HUES48 (cell line): ENCODE data around the gene CD300A.
"Not testable (repeated sequence)": the region's sequence is repeated elsewhere in the genome, so short reads cannot be mapped to it uniquely, and the experiment has no call there.

Source experiments
- H3K27ac ChIP-seq: one replicate; pipeline ENCODE4 v1.7.0; 2013; ENCODE audit warnings: low read depth, low read length, inconsistent platforms
- H3K27me3 ChIP-seq: 2 replicates; pipeline ENCODE4 v1.6.1; 2013; ENCODE audit warnings: mild to moderate bottlenecking, low read length; ENCODE audit not compliant: control insufficient read depth, insufficient read depth
- H3K36me3 ChIP-seq: 2 replicates; pipeline ENCODE4 v1.6.1; 2013; ENCODE audit warnings: low read length; ENCODE audit not compliant: control insufficient read depth, insufficient read depth
- H3K4me1 ChIP-seq: 2 replicates; pipeline ENCODE4 v1.6.1; 2013; ENCODE audit warnings: mild to moderate bottlenecking, low read length; ENCODE audit not compliant: control insufficient read depth, insufficient read depth
- H3K4me3 ChIP-seq: 2 replicates; pipeline ENCODE4 v1.5.1; 2013; ENCODE audit warnings: mild to moderate bottlenecking, low read depth, low read length
- H3K9ac ChIP-seq: 2 replicates; pipeline ENCODE4 v1.6.1; 2013; ENCODE audit warnings: mild to moderate bottlenecking, low read depth, low read length, moderate library complexity
- H3K9me3 ChIP-seq: 2 replicates; pipeline ENCODE4 v1.6.1; 2013; ENCODE audit warnings: low read length; ENCODE audit not compliant: control insufficient read depth, insufficient read depth

Gene CD300A

GRCh38 chr17:74513987-74514631 lies 47.7 kb downstream of the CD300A start:
- no peak overlapping the region for H3K27ac ChIP-seq

GRCh38 chr17:74514632-74515334 lies 48.3 kb downstream of the CD300A start:
- H3K4me1 ChIP-seq = no peaks in the 10 kb centered on the region
- no peak overlapping the region for H3K4me3 ChIP-seq
- H3K27ac ChIP-seq = no peak overlapping the region
- no peak overlapping the region for H3K9ac ChIP-seq
- H3K9me3 ChIP-seq = peaks cover 22% of the 10 kb centered on the region
- no peaks in the 10 kb centered on the region for H3K27me3 ChIP-seq
- no peaks in the 10 kb centered on the region for H3K36me3 ChIP-seq

More at GRCh38 chr17:74513987-74514631, 47.7 kb downstream of the CD300A start:
- Histone ChIP-seq H3K36me3 (no peaks in the 10 kb centered on the region), H3K27me3 (no peaks in the 10 kb centered on the region), H3K9me3 (peaks cover 22% of the 10 kb centered on the region), H3K4me3 (no peak overlapping the region), H3K4me1 (no peaks in the 10 kb centered on the region), H3K9ac (no peak overlapping the region)

DNA sequence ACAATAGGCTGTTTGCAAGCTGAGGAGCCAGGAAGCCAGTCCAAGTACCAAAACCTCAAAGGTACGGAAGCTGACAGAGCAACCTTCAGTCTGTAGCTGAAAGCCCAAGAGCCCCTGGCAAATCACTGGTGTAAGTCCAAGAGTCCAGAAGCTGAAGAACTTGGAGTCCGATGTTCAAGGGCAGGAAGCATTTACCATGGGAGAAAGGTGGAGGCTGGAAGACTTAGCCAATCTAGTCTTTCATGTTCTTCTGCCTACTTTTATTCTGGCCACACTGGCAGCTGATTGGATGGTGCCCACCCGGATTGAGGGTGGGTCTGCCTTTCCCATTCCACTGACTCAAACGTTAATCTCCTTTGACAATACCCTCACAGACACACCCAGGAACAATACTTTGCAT lies 49.5 kb downstream of the CD300A start:
- Histone ChIP-seq H3K27me3 (no peaks in the 10 kb centered on the region), H3K36me3 (no peaks in the 10 kb centered on the region), H3K27ac (no peak overlapping the region), H3K4me1 (no peaks in the 10 kb centered on the region), H3K9ac (no peak overlapping the region), H3K9me3 (peaks cover 22% of the 10 kb centered on the region), H3K4me3 (no peak overlapping the region)

DNA sequence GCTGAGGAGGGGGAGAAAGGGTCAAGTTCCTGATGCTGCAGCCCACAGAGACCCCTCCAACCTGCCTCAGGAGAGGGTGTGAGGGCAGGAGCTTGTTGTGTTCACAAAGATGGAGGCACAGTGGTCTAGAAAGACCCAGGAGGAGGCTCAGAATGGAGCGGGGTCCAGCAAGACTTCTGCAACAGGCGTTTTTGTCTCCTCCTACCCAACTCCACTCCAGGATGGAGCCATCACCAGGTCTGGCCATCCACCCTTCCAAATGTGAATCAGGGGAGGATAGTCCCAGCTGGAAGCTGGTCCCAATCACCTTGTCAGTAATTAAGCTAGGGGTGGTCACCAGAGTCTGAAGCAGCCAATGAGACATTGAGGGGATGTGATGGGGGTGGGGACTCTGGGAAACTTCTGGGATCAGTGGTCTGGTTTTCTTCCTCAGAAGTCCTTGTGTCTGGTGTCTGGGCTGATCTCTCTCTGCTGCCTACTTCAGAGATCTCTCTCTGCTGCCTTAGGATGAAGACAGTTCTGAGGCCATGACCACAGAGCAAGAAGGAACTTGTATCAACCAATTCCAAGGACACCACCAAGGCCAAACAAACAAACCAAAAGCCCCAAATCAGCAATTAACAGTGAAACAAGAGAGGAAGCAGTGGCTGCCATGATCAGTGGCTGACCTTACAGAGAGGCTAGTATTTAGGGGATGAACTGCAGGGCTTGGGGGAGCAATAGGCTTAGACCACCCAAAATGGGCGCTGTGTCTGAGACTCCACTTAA lies 50.3 kb downstream of the CD300A start:
- H3K9me3 ChIP-seq = peaks cover 22% of the 10 kb centered on the region
- H3K4me3 ChIP-seq = no peak overlapping the region
- H3K27me3 ChIP-seq = no peaks in the 10 kb centered on the region
- H3K36me3 ChIP-seq = no peaks in the 10 kb centered on the region
- H3K27ac ChIP-seq = no peak overlapping the region
- no peak overlapping the region for H3K9ac ChIP-seq
- H3K4me1 ChIP-seq = no peaks in the 10 kb centered on the region

GRCh38 chr17:74518413-74518981 lies 52.1 kb downstream of the CD300A start:
- not testable (repeated sequence) for H3K36me3 ChIP-seq, H3K27me3 ChIP-seq, H3K4me1 ChIP-seq, H3K4me3 ChIP-seq, H3K27ac ChIP-seq, H3K9ac ChIP-seq
- peaks cover 24% of the 10 kb centered on the region for H3K9me3 ChIP-seq

DNA sequence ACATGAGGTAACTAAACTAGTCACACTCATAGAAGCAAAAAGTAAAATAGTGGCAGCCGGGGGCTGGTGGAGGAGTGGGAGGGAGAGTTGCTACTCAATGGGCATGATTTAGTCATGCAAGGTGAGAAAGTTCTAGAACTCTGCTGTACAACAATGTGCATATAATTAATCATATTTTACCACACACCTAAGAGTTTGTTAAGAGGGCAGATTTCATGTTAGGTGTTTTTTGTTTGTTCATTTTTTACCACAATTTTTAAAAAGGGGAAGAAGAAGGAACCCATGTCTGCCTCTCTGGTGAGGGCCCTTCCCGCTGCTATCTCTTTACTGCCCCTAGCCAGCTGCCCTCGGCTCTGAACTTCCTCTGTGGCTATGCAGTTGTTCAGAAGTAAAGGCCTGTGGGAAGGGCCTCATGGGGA lies 53.6 kb downstream of the CD300A start:
- Histone ChIP-seq H3K36me3 (no peaks in the 10 kb centered on the region), H3K4me1 (no peaks in the 10 kb centered on the region), H3K27me3 (no peaks in the 10 kb centered on the region), H3K9me3 (peaks cover 11% of the 10 kb centered on the region), H3K27ac (no peak overlapping the region), H3K9ac (no peak overlapping the region), H3K4me3 (no peak overlapping the region)

DNA sequence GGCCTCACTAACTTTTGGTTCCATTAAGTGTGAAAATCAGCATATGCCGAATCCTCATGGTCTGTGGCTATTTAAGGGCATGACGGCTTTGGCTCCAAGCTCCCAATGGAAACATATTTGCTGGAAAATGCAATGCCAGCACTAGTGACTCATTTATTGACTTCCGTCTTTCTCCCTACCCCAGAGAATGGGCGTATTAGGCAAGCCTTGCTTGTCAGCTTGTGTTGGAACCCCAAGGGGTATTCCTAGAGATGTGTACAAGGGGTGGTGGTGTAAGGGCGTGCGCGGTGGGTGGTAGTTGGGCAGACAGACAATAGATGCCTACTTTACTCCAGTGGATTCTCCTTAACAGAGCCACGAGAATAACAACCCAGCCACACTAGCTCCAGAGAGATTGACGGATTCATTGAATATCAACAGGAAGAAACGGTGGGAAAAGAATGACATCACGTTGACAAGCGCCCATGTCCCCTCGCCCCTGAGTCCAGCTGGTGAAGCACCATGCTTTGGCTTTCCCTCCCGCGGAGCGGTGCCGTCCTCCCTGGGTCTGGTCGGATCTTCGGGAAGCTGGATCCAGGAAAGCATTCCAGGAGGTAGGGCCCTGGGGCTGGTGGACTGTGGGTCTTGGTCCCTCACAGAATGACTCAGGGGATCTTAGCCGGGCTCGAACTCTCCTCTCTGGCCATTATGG lies 54.5 kb downstream of the CD300A start:
- H3K9ac ChIP-seq = no peak overlapping the region
- H3K9me3 ChIP-seq = peaks cover 8% of the 10 kb centered on the region
- H3K27ac ChIP-seq = no peak overlapping the region
- no peaks in the 10 kb centered on the region for H3K36me3 ChIP-seq
- no peaks in the 10 kb centered on the region for H3K27me3 ChIP-seq
- H3K4me3 ChIP-seq = no peak overlapping the region
- H3K4me1 ChIP-seq = no peaks in the 10 kb centered on the region

- H3K27me3 ChIP-seq = no peaks in the 10 kb centered on the region
- H3K36me3 ChIP-seq = no peaks in the 10 kb centered on the region
- H3K9ac ChIP-seq = no peak overlapping the region
- H3K9me3 ChIP-seq = peaks cover 8% of the 10 kb centered on the region
- H3K4me3 ChIP-seq = no peak overlapping the region
- no peak overlapping the region for H3K27ac ChIP-seq
- H3K4me1 ChIP-seq = no peaks in the 10 kb centered on the region
Observed at GRCh38 chr17:74521701-74522201, 55.3 kb downstream of the CD300A start.

- Histone ChIP-seq H3K36me3 (no peaks in the 10 kb centered on the region), H3K27ac (no peak overlapping the region), H3K27me3 (no peaks in the 10 kb centered on the region), H3K9me3 (peaks cover 8% of the 10 kb centered on the region), H3K4me1 (no peaks in the 10 kb centered on the region), H3K9ac (no peak overlapping the region), H3K4me3 (no peak overlapping the region)
Observed at GRCh38 chr17:74522381-74523105, 56.1 kb downstream of the CD300A start.

GRCh38 chr17:74523308-74523707 lies 56.9 kb downstream of the CD300A start:
- Histone ChIP-seq H3K36me3 (no peaks in the 10 kb centered on the region), H3K4me1 (no peaks in the 10 kb centered on the region), H3K27ac (no peak overlapping the region), H3K9ac (no peak overlapping the region), H3K9me3 (peaks cover 4% of the 10 kb centered on the region; the same call in 1 of the 2 replicates), H3K27me3 (no peaks in the 10 kb centered on the region), H3K4me3 (no peak overlapping the region)
